Measurements from ENCODE around the gene HSPBAP1. TPM values are rescaled to one million over a fixed set of nuclear protein-coding genes. Genes with fewer than 3 reads are reported as not detected.

Gene HSPBAP1
- total and polyA plus RNA-seq, 2 of the 4 experiments (the other 2 are of a cell fraction): 2.6 to 4.8 TPM

DNA sequence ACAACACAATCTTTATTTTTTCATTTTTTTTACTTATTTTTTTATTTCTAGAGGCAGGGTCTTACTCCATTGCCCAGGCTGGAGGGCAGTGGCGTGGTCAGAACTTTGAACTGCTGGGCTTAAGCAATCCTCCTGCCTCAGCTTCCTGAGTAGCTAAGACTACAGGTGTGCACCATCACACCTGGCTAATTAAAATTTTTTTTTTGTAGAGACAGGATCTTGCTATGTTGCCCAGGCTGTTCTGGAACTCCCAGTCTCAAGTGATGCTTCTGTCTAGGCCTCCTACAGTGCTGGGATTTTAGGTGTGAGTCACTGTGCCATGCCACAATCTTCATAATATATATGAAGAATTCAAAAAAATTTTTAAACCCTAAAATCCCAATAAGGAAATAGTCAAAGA is 20.8 kb downstream of the HSPBAP1 start:
- Histone ChIP-seq H4K8ac (ENCODE audit: low read depth in 2 of 2, low read length in 2 of 2) (no peak overlapping the region), H3K79me1 (ENCODE audit: low read depth in 1 of 2, low read length in 2 of 2) (no peaks in the 10 kb centered on the region), H3K23ac (ENCODE audit: low read depth, low read length) (no peak overlapping the region), H2BK5ac (ENCODE audit: low read depth, low read length, poor library complexity, severe bottlenecking) (no peak overlapping the region), H2AFZ (replicated peaks; ENCODE audit: low read length, poor library complexity) (no peak overlapping the region), H3K14ac (replicated peaks; ENCODE audit: low read depth, low read length) (no peak overlapping the region), H2AK5ac (ENCODE audit: low read depth, low read length) (no peak overlapping the region), H3K56ac (ENCODE audit: extremely low read depth, insufficient read depth, low read length) (no peak overlapping the region), H3K18ac (ENCODE audit: low read depth, low read length) (no peak overlapping the region), H3K4me3 (ENCODE audit: insufficient read depth, low read depth, low read length) (no peak overlapping the region), H2BK15ac (ENCODE audit: low read depth, low read length) (no peak overlapping the region), H3K4ac (ENCODE audit: low read depth, low read length) (no peak overlapping the region), H3K36me3 (ENCODE audit: control insufficient read depth, insufficient read depth, low read length) (no peaks in the 10 kb centered on the region), H2AK9ac (replicated peaks; ENCODE audit: low read depth, low read length, poor library complexity) (no peak overlapping the region), H4K20me1 (ENCODE audit: insufficient read depth, low read length) (no peaks in the 10 kb centered on the region), H3K9ac (ENCODE audit: low read depth, low read length) (no peak overlapping the region), H3K4me2 (ENCODE audit: low read depth, low read length) (no peak overlapping the region), H4K5ac (ENCODE audit: low read depth, low read length) (no peak overlapping the region), H3K9me3 (ENCODE audit: control insufficient read depth, insufficient read depth, low read length) (no peaks in the 10 kb centered on the region), H4K91ac (ENCODE audit: insufficient read depth, low read depth, low read length) (no peak overlapping the region), H3K27me3 (ENCODE audit: control insufficient read depth, insufficient read depth, low read length) (no peaks in the 10 kb centered on the region), H3K9me1 (ENCODE audit: insufficient read depth, low read length) (0 out of 2 replicates have a peak, but pooled peaks cover 6% of the 10 kb centered on the region), H3K27ac (ENCODE audit: insufficient read depth, low read length) (no peak overlapping the region), H2BK120ac (ENCODE audit: low read depth, low read length) (no peak overlapping the region), H3K4me1 (ENCODE audit: control insufficient read depth, insufficient read depth, low read length) (peaks cover 2% of the 10 kb centered on the region; the same call in 1 of the 2 replicates), H2BK20ac (ENCODE audit: low read depth, low read length) (no peak overlapping the region)
- CTCF ChIA-PET: no interaction called here
- intact Hi-C loops (cut with micrococcal nuclease) (no loop called here), in situ Hi-C loops (cut with MboI; ENCODE audit: low sequenced_read_pairs) (no loop called here), dilution Hi-C loops (cut with HindIII; ENCODE audit: low sequenced_read_pairs, unreplicated experiment) (no loop called here)
- POLR2A ChIA-PET (ENCODE audit: unreplicated experiment): no interaction called here
- no TSS peak for BruUV-seq (replicated peaks)
- ATAC-seq (ENCODE audit: low read depth) (no peak), DNase-seq (no peak)
- no peak for TF ChIP-seq CHD1 (IDR thresholded peaks at IDR 0.05; ENCODE audit: low read depth, low read length)
- TF ChIP-seq RAD21 (IDR thresholded peaks at IDR 0.05; ENCODE audit: low read length): no peak
- no peak for TF ChIP-seq CEBPB (IDR thresholded peaks at IDR 0.05; ENCODE audit: low read depth, low read length)
- TF ChIP-seq FOS (IDR thresholded peaks at IDR 0.05; ENCODE audit: low read depth, low read length): no peak
- no CpG with 5 or more reads among the region's 1 CpG for WGBS, 2 experiments (ENCODE audit: extremely low coverage in 2 of 2, insufficient read length in 1 of 2)
